Loucy (cell line): Measurements from ENCODE around the gene POU2F1.
A peak's percentile ranks its signal among the peaks of the same experiment; 100 is the strongest.

Experiments
- H2AFZ ChIP-seq: fragments of 200-600 bp; sonication (generic); 2 replicates; pipeline ENCODE4 v1.6.0; 2016; ENCODE audit warnings: antibody characterized with exemption, mild to moderate bottlenecking, low read length, moderate library complexity
- H3F3A ChIP-seq: fragments of 200-600 bp; 2 replicates; pipeline ENCODE4 v1.6.0; 2016; ENCODE audit warnings: antibody characterized with exemption, low read depth, mild to moderate bottlenecking
- H3K27me3 ChIP-seq: fragments of 200-600 bp; sonication (generic); 2 replicates; pipeline ENCODE4 v1.6.1; 2014; ENCODE audit warnings: low read length, mild to moderate bottlenecking; ENCODE audit not compliant: insufficient read depth, poor library complexity, severe bottlenecking
- H3K36me3 ChIP-seq: fragments of 200-600 bp; sonication (generic); 2 replicates; pipeline ENCODE4 v1.6.1; 2016; ENCODE audit warnings: low read length; ENCODE audit not compliant: insufficient read depth
- H3K4me1 ChIP-seq: fragments of 200-600 bp; sonication (generic); 2 replicates; pipeline ENCODE4 v1.5.1; 2014; ENCODE audit warnings: low read length, mild to moderate bottlenecking; ENCODE audit not compliant: insufficient read depth, poor library complexity, severe bottlenecking
- H3K4me2 ChIP-seq: fragments of 200-600 bp; sonication (generic); 2 replicates; pipeline ENCODE4 v1.6.0; 2014; ENCODE audit warnings: antibody characterized with exemption, low read length, low read depth, mild to moderate bottlenecking; ENCODE audit not compliant: poor library complexity, severe bottlenecking
- H3K4me3 ChIP-seq: fragments of 200-600 bp; sonication (generic); 2 replicates; pipeline ENCODE4 v1.5.1; 2014; ENCODE audit warnings: low read length, mild to moderate bottlenecking, mixed read lengths; ENCODE audit not compliant: poor library complexity, severe bottlenecking
- H3K79me2 ChIP-seq: fragments of 200-600 bp; sonication (generic); 2 replicates; pipeline ENCODE4 v1.6.1; 2014; ENCODE audit warnings: low read length; ENCODE audit not compliant: insufficient read depth
- H3K9ac ChIP-seq: fragments of 200-600 bp; sonication (generic); 2 replicates; pipeline ENCODE4 v1.6.0; 2014; ENCODE audit warnings: mild to moderate bottlenecking, low read depth, low read length, moderate library complexity; ENCODE audit not compliant: poor library complexity, severe bottlenecking
- H3K9me2 ChIP-seq: fragments of 200-600 bp; sonication (generic); replicated peaks from 2 replicates; pipeline ENCODE4 v1.6.1; 2016; ENCODE audit warnings: low read depth, low read length, mixed read lengths
- H3K9me3 ChIP-seq: fragments of 200-600 bp; sonication (generic); 2 replicates; pipeline ENCODE4 v1.6.1; 2014; ENCODE audit warnings: mild to moderate bottlenecking, antibody characterized with exemption, low read length, low read depth; ENCODE audit not compliant: insufficient read depth
- H4K20me1 ChIP-seq: fragments of 200-600 bp; sonication (generic); 2 replicates; pipeline ENCODE4 v1.6.0; 2014; ENCODE audit warnings: antibody characterized with exemption, low read length, mild to moderate bottlenecking; ENCODE audit not compliant: insufficient read depth, poor library complexity, severe bottlenecking
- EZH2phosphoT487 ChIP-seq: fragments of 200-600 bp; IDR thresholded peaks from 2 replicates; pipeline ENCODE4 v1.6.1; 2018; ENCODE audit warnings: antibody characterized with exemption, mild to moderate bottlenecking, moderate library complexity, borderline replicate concordance
- TF ChIP-seq, protein P1 (sequence below): fragments of 200-600 bp; sonication (generic); conservative IDR thresholded peaks from 2 replicates; pipeline ENCODE4 v1.5.1; 2014; ENCODE audit warnings: mild to moderate bottlenecking, antibody characterized with exemption, low read length

POU2F1 gene

DNA sequence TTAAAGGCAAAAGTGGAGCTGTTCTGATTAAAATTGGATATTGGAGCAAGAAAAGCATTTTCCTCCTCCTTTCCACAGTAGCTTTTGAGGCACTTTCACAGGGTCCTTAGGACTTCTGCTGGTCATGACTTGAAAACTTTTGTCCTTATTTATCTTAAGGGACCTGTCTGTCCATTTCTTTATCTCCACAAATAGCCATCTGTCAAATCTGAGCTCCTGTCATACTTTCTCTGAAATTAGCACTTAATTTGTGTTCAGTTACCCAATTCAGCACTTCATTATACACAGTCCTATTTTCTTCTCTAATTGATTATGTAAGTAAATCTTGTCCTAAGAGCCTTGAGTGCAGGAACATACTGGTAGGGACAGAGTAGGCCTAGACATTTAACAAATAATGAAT is 9.8 kb downstream of the POU2F1 start:
- H3K4me2 ChIP-seq, result peak overlapping the region; percentile 95
- no peaks in the 10 kb centered on the region for H3K27me3 ChIP-seq
- no peaks in the 10 kb centered on the region for H3F3A ChIP-seq
- TF ChIP-seq, protein P1, sequence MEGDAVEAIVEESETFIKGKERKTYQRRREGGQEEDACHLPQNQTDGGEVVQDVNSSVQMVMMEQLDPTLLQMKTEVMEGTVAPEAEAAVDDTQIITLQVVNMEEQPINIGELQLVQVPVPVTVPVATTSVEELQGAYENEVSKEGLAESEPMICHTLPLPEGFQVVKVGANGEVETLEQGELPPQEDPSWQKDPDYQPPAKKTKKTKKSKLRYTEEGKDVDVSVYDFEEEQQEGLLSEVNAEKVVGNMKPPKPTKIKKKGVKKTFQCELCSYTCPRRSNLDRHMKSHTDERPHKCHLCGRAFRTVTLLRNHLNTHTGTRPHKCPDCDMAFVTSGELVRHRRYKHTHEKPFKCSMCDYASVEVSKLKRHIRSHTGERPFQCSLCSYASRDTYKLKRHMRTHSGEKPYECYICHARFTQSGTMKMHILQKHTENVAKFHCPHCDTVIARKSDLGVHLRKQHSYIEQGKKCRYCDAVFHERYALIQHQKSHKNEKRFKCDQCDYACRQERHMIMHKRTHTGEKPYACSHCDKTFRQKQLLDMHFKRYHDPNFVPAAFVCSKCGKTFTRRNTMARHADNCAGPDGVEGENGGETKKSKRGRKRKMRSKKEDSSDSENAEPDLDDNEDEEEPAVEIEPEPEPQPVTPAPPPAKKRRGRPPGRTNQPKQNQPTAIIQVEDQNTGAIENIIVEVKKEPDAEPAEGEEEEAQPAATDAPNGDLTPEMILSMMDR, result no peak
- no peak for TF ChIP-seq EZH2phosphoT487
- H3K9me3 ChIP-seq, result no peaks in the 10 kb centered on the region
- no peak overlapping the region for H3K4me3 ChIP-seq
- H4K20me1 ChIP-seq, result peaks cover 94% of the 10 kb centered on the region
- H3K4me1 ChIP-seq, result peaks cover 68% of the 10 kb centered on the region
- no peaks in the 10 kb centered on the region for H3K9me2 ChIP-seq
- H3K79me2 ChIP-seq, result peaks cover 99% of the 10 kb centered on the region
- H2AFZ ChIP-seq, result no peak overlapping the region
- H3K36me3 ChIP-seq, result no peaks in the 10 kb centered on the region
- no peak overlapping the region for H3K9ac ChIP-seq

- peaks cover 56% of the 10 kb centered on the region for H3K4me1 ChIP-seq
- H3K4me3 ChIP-seq, result no peak overlapping the region
- H3K27me3 ChIP-seq, result no peaks in the 10 kb centered on the region
- peaks cover 98% of the 10 kb centered on the region for H3K79me2 ChIP-seq
- no peaks in the 10 kb centered on the region for H3K36me3 ChIP-seq
- H3K9me3 ChIP-seq, result no peaks in the 10 kb centered on the region
- H4K20me1 ChIP-seq, result peaks cover 89% of the 10 kb centered on the region
- no peaks in the 10 kb centered on the region for H3F3A ChIP-seq
- no peak overlapping the region for H2AFZ ChIP-seq
- H3K9me2 ChIP-seq, result no peaks in the 10 kb centered on the region
- H3K4me2 ChIP-seq, result peak overlapping the region; percentile 19
- H3K9ac ChIP-seq, result no peak overlapping the region
- no peak for TF ChIP-seq EZH2phosphoT487
- TF ChIP-seq, protein P1, result no peak
Observed at GRCh38 chr1:167231873-167232450, 11.3 kb downstream of the POU2F1 start.

- peaks cover 85% of the 10 kb centered on the region for H4K20me1 ChIP-seq
- H3K4me2 ChIP-seq, result no peak overlapping the region
- H3K36me3 ChIP-seq, result no peaks in the 10 kb centered on the region
- no peaks in the 10 kb centered on the region for H3K27me3 ChIP-seq
- TF ChIP-seq, protein P1, result no peak
- no peak for TF ChIP-seq EZH2phosphoT487
- no peaks in the 10 kb centered on the region for H3K9me2 ChIP-seq
- H3K4me3 ChIP-seq, result no peak overlapping the region
- no peak overlapping the region for H3K9ac ChIP-seq
- H3F3A ChIP-seq, result no peaks in the 10 kb centered on the region
- no peaks in the 10 kb centered on the region for H3K9me3 ChIP-seq
- peaks cover 60% of the 10 kb centered on the region for H3K4me1 ChIP-seq
- H2AFZ ChIP-seq, result no peak overlapping the region
- peaks cover 97% of the 10 kb centered on the region for H3K79me2 ChIP-seq
Observed at GRCh38 chr1:167232801-167233200, 12.1 kb downstream of the POU2F1 start.
